HS-27A (cell line): ENCODE results near the gene DNAH6.
A peak's percentile ranks its signal among the peaks of the same experiment; 100 is the strongest.

Experiments used
- DNase-seq: peaks from one replicate; pipeline ENCODE4 v3.0.0-alpha.2; 2012; ENCODE audit warnings: low read depth, missing footprints

DNAH6 gene

DNA sequence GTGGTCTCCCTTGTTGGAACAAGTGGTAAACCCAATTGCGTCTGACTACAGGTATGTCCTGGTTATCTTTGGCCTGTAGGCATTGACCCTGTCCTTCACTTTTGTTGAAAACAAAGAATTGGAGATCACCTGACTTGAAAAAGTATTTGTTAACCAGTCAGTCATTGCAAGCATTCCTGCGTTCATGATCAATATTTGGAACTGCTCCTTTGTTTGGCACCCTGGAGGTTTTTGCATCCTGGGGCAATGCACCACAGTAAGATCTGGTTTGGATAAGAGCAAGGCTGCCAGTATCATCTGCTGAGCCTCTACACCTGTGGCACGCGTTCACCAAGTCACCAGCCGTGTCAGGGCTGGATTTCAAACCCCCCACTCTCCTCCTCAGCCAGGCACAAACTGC, 115.7 kb downstream of the DNAH6 start:
- no peak for DNase-seq

DNA sequence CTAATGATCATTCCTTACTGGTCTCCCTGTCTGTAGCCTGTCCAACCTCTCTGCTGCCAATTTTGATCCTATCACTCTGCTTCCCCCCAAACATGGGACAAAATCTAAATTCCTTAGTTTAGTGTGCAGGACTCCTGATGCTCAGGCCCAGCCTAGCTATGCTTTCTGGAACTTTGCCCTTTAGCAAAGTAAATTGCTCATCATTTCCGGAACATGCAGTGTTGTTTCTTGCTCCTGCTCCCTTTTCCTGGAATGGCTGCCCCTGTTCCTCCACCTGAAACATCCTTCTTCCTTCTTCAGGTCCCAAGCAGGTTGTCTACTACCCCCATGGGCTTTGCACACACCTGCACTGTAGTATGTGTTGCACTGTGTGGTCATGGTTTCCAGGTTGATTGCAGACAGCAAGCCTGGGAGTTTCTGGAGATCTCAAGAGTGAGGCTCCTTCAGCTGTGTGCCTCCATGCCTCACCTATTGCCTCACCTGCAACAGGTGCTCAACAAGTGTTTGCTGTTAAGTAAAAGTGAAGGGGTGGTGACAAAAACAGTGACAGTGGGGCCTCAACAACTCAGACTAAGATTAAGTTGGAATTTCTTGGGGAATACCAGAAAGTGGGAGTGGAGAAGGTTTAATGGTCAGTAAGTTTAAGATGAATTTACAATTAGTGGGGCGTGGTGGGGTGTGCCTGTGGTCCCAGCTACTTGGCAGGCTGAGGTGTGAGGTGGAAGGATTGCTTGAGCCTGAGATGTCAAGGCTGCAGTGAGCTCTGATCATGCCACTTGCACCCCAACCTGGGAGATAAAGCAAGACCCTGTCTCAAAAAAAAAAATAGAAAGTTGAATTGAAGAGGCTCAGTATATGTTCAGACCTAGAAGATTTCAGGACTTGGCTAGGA, 120.0 kb downstream of the DNAH6 start:
- DNase-seq = no peak

DNA sequence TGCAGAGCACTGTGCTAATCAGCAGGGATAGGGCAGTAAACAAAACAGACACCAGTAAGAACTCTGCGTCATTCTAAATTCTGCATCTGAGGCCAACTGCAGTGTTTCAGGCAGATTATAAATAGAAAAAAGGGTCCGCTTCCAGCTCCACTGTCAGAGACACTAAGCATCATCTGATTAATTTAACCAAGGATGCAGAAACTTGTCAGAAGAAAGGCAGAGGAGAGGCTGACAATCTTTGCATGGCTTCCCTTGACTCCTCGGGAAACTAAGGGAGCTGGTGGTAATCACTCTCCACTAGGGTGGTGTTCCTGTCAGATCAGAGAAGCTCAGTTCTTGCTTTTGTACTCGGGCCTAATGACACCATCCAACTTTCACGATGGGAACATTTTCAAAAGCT, 123.5 kb downstream of the DNAH6 start:
- no peak for DNase-seq

DNA sequence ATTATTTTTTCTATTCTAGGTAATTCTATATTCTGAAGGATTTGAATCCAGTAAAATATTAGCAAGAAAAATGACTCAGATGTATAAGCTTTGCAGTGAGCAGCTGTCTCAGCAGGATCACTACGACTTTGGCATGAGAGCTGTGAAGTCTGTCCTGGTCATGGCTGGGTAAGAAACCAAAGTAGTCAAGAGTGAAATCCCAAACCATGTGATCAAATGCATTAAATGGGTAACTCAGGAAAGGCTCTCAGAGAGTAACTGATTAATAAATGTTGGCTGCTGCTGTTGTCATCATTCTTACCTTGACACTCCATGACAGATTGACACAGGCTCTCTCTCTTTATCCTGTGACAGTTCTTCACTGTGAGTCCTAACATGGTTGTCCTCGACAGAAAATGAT, 124.1 kb downstream of the DNAH6 start:
- DNase-seq = no peak

DNA sequence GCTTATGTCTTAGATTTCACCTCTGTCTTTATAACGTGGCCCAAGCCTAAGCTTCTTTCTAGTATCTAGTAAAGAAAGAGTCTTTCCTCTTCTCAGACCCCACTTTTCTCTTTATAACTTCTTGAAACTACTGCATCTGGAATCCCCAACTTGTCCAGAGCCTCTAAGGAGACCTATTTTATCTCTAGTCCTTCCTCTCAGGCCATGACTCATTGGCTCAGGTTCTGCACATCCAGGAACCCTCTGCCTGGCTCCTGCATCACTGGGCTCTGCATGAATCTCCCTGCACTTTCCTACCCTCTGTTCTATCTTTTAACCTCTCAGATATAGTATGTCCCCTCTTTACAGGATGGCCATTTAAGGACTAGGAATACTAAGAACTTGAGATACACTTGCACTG, 124.7 kb downstream of the DNAH6 start:
- no peak for DNase-seq

DNA sequence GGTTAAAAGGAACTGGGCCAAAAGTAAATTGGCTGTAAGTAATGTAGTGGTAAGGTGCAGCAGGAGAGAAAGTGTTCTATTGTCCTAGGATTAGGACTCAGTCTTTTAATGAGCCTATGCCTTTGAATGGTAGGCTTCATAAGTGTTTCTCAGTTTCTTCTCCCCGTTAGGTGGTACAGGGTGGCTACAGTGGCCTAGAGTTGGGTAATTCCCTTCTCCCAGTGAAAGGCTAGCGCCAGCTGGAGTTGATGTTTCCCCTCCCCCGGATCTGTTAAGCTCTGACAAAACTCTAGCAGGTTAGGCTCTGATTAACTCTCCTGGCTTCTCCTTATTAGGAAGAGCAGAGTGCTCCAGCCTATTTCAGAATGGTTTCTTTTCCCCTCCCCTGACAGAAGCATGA, 127.7 kb downstream of the DNAH6 start:
- no peak for DNase-seq

DNA sequence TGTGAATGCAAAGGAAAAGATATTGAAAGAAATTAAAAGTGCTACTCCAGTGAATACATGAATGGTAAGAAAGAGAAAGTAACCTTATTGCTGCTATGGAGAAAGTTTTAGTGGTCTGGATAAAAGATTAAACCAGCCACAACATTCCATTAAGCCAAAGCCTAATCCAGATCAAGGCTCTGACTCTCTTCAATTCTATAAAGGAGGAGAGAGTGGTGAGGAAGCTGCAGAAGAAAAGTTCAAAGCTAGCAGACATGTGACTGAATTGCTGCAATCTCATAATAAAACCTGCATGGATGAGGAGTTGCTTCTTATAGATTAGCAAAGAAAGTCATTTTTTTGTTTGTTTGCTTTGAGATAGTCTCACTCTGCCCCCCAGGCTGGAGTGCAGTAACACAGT, 130.2 kb downstream of the DNAH6 start:
- DNase-seq = no peak

DNA sequence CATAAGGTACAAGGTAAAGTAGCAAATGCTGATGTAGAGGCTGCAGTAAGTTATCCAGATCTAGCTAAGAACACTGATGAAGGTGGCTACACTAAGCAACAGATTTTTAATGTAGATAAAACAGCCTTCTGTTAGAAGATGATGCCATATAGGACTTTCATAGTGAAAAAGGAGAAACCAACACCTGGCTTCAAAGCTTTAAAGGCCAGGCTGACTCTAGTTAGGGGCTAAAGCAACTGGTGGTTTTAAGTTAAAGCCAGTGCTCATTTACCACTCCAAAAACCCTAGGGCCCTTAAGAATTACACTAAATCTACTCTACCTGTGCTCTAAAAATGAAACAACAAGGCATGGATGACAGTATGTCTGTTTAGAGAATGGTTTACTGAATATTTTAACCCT, 131.0 kb downstream of the DNAH6 start:
- no peak for DNase-seq

DNA sequence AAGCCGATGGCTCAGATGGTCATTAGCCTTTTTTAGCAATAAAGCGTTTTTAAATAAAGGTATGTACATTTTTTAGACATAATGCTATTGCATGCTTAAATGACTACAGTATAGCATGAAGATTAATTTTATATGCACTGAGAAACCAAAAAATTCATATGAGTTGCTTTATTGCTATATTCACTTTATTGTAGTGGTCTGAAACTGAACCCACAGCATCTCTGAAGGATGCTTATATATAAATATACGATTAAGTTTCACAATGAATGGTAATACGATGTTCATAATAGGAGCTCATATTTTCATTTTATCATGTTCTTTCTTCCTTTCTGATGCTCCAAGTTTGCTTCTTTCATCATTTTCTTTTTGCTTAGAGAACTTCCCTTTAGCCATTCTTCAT, 132.8 kb downstream of the DNAH6 start:
- no peak for DNase-seq

DNA sequence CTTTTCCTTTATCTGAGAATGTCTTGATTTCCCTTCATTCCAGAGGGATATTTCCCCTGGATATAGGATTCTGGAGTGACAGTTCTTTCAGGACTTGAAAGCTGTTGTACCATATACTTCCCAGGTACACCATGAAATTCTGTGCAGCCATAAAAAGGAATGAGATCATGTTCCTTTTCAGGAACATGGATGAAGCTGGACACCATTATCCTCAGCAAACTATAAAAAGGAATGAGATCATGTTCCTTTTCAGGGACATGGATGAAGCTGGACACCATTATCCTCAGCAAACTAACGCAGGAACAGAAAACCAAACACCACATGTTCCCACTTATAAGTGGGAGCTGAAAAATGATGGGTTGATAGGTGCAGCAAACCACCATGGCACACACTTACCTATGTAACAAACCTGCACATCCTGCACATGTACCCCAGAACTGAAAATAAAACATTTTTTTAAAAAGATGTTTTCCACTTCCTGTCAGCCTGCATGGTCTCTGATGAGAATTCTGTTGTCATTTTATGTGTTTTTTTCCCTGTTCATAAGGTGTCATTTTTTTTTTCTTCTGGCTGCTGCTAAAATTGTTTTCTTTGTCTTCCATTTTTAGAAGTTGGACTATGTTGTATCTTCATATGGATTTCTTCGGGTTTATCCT, 133.3 kb downstream of the DNAH6 start:
- DNase-seq = no peak

DNA sequence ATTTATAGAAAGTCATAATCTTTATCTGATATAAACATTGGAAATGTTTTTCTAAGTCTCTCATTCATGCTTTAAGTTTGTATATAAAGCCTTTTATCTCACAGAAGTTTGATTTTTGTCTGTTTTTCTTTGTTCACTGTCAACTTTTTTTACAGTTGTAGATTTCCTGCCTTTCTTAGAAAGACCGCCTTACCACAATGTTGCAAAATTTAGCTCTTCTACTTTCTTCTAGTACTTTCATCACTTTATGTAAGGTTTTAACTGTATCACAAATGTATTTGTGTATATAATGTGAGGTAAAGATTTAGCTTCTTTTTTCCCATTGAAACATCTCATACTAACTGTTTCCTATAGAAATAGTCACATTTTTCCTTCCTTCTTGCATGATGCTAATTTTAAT, 136.1 kb downstream of the DNAH6 start:
- DNase-seq = no peak

DNA sequence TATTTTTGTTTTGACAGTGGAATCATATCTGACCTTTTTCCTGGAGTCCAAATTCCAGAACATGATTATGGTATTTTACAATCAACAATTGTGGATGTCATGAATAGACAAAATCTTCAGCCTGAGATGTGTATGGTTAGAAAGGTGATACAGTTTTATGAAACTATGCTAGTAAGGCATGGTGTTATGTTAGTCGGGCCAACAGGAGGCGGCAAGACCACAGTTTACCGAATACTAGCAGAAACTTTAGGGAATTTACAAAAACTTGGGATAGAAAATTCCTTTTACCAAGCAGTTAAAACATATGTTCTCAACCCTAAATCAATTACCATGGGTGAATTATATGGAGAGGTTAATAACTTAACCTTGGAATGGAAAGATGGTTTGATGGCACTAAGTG, 137.0 kb downstream of the DNAH6 start:
- DNase-seq = no peak

DNA sequence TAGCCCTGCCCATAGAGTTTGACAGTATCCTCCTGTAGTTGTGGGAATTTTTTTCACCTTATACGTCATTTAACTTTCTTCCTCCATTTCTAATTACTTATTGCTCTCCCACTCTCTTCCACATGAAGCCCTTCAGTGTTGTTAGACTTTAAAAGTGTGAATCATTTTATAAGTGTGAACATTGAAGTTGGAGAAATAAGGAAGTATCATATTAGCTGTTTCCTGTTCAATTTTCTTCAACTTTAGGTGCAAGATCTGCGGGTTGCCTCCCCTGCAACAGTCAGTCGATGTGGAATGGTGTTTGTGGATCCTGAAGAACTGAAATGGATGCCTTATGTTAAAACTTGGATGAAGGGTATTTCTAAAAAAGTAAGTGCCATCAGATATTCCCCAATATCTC, 138.1 kb downstream of the DNAH6 start:
- DNase-seq = no peak

DNA sequence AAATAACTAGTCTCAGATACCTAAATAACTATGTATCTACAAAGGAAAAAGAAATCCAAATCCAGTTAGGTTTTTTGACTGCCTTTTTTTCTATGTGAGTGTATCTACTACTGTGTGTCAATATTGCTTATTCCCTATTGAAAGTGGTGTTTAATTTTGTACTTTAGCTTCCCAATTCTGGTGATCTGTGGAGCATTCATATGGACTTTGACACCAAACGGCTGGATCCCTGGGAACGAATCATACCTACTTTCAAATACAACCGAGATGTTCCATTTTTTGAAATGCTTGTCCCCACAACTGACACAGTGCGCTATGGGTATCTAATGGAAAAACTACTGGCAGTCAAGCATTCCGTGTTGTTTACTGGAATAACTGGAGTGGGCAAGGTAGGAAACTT, 152.8 kb downstream of the DNAH6 start:
- DNase-seq = no peak

DNA sequence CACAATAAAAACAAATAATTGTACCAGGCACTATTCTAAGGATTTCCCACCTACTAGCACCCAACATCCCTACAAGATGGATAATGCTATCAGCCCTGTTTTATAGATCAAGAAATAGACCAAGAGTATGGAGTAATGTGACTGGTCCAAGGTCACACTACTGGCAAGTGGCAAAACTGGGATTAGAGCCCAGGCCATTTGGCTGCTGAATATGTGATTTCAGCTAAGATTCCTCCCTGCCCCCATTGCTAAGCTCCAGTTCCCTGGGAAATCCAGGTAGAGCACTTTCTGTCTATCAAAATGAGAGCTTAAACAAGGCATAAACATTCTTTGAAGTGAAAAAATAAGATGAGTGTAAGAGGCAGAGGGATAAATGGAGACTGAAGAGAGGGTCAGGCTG, 157.8 kb downstream of the DNAH6 start:
- DNase-seq = no peak

DNA sequence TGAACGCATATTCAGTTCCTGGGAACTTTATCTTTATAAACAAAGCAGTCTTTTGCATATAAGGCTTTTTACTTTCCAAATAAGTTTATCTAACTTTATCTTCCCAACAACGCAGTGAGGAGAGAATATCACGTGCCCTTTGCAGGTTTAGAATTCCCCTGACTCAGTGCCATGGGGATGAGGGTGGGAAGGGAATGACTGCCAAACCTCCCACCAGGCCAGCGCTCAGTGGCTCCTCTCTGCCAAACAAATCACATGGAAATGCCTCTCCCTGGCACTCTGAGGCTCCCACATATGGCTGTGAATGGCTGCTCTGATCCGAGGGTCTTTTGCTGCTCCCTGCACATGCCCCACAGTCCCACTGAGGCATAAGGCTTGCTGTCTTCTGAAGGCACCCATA, 158.3 kb downstream of the DNAH6 start:
- DNase-seq = no peak

DNA sequence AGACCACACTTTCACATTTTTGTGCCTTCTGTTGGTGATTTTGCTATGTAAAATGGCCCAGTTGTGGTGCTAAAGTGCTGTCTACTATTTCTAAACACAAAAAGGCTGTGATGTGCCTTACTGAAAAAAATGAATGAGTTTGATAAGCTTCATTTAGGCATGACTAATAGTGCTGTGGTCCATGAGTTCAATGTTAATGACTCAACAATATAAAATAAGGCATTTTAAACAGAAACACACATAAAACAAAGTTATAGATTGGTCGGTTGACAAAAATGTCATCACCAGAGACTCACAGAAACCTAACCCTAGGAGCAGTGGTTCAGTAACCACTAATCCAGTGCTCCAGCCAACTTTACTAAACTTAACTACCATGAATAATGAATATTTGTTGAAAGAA, 160.0 kb downstream of the DNAH6 start:
- peak; percentile 45 for DNase-seq

DNA sequence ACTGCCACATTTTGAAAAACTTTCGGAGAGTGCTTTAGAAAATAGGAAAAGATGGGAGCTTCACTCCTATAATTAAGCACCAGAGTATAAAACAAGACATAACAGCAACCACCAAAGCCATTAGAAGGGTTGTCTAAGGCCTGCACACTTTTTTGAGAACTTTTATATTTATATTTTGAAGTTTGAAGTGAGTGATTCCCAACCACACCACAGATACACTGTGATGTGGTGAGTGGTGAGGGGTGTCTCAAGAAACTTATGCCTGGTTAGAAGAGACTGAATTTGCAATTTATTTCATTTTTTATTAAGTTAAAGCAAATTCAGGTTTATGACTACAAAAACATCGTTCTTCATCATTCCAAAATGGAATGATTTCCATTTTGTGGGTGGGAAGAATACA, 161.9 kb downstream of the DNAH6 start:
- no peak for DNase-seq

DNA sequence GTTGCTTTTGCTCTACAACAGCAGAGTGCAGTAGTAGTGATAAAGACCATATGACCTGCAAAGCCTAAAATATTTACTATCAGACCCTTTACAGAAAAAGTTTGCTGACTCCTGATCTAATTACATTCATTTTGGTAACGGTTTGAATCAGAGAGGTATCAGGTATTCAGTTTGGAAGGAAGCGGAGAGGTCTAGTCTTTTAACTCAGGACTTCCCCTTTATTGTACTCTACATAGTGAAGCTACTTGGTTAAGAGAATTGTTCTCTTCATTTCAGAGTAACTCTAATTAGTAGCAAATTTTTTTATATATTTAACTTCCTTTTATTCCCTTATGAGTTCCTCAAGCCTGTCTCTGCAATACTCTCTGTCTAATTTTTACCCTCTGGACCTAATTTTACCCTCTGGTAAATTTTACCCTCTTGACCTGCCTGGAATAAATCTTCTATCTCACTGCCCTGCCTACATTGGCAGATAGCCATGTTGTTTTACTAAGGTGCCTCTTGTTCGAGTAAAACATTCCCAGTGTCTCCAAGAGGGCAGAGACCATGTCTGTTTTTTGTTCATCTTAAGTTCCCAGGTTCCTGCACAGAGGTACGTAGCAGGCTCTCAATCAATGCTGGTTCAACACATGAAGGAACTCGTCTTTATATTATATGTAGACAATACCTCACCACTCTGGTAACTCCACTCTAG, 170.6 kb downstream of the DNAH6 start:
- no peak for DNase-seq

DNA sequence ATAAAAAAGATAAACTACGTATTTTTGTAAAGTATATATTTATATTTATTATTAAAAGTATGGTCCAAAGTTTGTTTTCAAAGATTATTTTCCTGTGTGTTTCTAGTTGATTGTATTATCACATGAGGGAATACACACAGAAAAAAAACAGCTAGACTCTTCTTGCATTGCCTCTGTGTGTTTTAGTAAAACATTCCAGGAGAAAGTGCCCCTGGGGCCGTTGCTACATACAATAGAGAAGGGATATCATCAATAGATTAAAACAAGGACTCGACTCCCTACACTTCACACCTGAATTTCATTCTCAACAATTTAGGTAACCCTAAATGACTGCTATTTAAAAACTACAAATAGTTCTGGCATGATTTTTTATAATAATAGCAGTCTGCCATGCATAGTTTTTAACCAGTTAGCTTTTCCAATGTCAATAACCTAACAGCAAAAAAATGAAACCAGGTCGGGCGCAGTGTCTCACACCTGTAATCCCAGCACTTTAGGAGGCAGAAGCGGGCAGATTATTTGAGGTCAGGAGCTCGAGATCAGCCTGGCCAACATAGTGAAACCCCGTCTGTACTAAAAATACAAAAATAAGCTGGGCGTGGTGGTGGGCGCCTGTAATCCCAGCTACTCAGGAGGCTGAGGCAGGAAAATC, 171.3 kb downstream of the DNAH6 start:
- DNase-seq = no peak

DNA sequence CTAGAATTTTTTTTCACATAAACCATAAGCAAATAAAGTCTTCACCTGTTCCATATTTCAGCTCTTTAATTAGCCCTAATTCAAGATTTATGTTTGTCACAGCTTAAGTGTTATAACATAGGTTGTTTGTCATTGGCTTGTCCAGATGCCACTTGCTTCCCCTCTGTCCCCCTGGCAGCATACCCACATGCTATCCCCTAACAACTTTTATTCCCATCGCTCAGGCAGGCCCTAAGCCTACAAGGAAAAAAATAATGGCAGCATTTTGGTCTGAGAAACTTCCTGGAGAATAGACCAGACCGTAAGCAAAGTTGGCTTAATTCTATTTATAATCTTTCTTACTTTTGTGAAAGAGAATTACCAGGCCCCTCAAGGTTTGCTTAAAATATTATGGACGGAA, 173.9 kb downstream of the DNAH6 start:
- DNase-seq = no peak

DNA sequence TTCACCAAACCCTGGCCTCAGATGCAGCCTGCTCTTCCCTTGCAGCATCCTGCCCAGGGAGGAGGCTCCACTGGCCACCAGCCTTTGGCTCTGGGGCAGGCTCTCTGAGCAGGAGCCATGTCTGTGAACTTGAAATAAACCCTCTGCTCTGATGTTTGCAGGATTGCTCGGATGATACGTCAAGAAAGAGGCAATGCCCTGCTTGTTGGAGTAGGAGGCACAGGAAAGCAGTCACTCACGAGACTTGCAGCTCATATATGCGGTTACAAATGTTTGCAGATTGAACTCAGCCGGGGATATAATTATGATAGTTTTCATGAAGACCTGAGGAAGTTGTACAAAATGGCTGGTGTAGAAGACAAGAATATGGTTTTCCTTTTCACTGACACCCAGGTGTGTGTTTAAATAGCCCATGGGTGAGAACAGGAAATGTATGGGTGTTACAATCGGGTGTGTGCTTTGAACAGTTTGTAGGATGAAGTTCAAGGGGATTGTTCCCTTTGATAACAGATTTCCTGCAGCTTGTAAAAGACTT, 177.9 kb downstream of the DNAH6 start:
- no peak for DNase-seq
